GM21360 (cell line): ENCODE results near the gene OTOGL.
"Not testable (repeated sequence)": the region's sequence is repeated elsewhere in the genome, so short reads cannot be mapped to it uniquely, and the experiment has no call there.

Experiments
- ATAC-seq: cut with Tn5 transposase; IDR thresholded peaks from one replicate; pipeline ENCODE4 v1.9.1; 2021; ENCODE audit warnings: mild to moderate bottlenecking, moderate library complexity; ENCODE audit not compliant: unreplicated experiment

The OTOGL gene

DNA sequence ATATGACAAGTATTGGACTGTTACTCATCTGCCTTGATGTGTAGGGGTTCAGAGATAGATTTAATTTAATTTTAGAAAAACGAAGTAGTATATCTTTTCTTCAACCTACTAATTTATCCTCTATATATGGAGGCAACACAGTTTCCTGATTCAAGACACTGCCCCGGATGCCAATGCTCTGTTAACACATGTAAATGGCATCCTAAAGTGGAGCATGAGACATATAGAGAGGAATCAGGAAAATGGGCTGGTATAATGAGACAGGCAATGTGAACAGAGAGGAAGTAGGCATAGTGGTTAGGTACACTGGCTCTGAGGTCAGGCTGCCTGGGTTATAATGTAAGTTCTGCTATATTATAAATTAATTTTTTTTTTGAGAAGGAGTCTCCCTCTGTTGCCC, 85.6 kb downstream of the OTOGL start:
- no peak for ATAC-seq

DNA sequence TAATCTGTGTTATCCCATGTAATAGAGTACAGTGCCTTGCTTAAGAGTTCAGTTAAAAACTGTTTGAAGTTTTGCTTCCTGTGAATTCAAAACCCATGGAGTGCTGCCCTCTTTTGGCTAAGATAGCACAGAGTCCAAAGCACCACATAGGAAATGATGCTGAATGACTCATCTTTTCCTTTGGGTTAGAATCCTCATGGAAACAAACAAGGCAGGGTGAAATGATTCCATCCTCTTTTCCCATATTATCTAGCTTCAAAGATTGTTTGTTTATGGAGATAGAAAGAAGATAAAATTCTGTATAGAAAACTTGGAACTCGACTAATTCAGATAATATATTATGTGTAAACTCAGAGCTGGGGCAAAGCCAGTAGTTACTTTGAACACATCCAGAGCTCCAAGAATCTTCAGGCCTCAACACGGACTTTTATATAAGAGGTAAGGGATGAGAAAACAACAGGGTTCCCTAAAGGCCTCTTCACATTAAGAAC, 87.4 kb downstream of the OTOGL start:
- ATAC-seq, result peak; percentile 63

DNA sequence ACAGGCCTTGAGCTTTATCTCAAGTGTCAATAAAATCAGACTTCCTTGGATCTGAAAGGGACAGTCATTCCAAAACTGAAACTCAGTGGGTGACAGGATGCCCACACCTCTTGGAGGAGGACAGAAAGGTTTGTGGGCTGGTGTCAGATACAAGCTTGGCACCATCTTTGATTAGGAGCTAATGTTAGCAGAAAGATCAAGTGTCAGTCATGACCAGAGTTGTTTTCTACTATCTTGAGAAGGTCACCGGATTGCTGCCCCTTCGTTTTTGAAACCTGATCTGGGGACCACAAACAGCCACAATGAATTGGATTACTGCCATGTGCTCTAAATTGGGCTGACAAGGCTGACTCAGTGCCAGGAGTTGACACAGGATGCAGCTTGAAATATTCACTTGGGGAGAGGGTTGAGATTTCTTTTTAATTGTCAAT, 88.3 kb downstream of the OTOGL start:
- peak; percentile 52 for ATAC-seq

DNA sequence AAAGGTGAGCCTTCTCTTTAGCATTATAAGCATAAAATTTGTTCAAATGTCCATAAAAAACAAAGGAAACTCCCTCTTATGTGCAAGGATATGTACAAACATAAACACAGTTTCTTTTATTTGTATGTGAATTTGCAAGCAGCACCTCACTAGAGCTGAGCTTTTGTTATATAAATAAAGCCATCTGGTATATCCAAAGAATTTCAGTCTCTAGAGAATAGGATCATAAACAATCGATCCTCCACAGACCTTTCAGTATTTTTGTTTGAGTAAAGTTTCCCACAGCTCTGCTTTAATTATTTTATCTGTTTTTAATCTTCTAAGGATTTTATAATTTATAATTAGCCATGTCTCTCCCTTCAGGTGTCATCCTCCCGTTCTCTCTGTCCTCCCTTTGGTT, 89.2 kb downstream of the OTOGL start:
- no peak for ATAC-seq

DNA sequence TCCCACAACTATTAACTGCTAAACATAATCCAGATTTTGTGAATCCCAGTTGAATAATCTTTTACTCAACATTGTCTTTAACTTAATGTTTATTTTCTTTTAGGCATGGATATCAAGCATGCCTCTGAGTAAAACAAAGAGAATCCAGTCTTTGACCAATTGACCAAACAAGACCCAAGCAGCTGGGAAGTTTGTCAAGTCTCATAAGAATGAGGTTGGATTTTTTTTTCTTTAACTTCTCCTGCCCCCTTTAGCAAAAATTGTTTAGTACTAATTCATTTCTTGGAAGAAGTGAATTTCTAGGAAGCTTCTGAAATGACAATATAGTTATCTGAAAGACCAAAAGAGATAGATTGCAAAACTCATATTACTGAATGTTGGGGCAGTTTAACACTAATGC, 89.9 kb downstream of the OTOGL start:
- no peak for ATAC-seq

DNA sequence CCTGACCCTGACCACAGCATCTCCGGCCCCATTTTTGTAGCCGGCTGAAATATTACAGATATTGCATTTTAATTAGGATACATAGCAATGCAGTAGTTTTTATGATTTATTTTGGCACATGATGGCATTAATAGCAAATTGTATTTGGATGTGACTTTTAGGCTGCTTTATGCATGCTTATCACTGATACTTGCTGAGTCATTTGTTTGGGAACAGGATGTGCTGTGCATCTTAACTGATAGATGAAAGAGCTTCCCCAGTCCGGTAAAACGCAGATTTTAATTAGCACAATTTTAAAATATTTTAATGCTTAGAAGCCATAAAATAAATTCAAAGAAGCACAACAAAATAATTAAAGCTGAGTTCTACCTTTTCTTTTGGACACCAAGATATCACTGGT, 90.7 kb downstream of the OTOGL start:
- ATAC-seq, result no peak

DNA sequence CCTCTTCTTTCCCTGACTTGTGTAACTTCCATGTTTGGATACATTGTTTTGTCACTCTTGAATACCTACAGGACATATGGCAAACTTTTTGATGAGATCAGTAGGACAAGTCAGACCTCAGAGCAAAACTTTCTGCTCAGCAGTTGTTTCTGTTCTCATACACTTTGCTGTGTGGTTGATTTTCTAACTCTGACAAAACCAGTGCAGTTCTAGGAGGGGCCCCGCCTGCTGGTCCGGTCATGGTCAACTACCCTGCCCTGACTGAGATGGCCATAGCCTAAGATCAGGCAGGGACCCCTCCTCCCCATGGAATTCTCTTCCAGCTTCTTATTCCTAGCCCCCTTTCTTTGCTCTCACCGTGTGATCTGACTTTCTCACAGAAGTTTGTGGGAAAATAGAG, 92.8 kb downstream of the OTOGL start:
- no peak for ATAC-seq

DNA sequence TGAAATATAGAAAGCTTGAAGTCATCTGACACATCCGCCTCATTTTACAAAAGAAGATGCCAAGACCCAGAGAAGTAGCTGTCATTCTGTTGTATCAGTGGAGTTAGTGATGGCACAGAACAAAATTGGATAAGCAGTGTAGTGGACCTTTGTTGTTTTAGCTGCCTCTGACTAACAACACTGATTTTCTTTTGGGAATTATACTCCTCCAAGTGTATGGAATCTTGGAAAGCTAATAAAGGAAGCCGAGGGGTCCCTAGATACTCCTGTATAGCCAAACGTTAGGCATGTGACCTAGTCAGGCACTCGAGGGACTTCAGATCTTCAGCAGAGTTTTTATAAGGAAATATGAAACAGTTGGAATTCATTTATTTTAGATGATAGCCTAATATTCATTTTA, 94.5 kb downstream of the OTOGL start:
- no peak for ATAC-seq

DNA sequence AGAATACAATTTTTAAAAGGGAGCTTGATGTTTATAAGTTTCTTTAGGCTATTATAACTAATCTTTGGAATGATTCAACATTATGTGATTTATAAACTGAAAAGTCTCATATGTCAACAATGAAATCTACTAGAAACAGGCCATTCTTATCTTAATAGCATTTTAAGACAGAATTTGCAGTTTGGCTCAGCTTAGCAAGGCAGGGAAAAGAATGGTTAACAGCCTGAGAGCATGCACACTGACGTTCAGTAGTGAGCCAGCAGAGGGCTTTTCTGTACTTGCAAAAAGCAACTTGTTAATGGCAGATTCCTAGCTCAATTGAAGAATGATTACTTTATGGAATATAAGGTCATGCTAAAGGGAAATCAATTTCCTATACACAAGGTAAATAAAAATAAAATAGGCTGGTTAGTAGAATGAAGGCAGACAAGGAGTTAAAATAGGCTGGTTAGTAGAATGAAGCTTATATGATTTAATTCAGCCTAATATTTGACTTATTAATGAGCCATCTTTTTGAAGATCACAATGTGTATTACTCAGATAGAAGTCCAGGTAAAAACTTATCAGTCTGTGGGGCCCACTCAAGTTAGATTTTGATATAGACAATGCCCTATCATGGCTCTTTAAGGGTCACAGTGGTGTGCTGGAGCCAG, 95.9 kb downstream of the OTOGL start:
- ATAC-seq, result peak; percentile 71

DNA sequence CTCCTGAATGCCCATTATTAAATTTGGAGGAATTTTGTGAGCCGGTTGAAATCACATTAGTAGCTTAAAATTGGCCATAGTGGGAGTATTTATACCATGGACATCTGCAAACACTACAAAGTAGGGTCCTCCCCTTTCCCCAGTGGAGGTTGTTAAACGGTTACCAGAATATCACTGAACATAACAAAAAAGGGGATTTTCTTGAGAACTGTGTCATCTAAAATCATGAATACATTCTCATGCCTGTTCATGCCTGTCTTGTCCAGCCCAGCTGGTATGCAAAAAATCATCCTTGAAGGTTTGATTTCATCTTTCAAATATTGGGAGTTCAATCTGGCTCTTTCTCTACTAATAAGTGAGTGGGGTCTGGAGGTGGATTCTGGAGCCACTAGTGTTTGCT, 96.4 kb downstream of the OTOGL start:
- no peak for ATAC-seq

DNA sequence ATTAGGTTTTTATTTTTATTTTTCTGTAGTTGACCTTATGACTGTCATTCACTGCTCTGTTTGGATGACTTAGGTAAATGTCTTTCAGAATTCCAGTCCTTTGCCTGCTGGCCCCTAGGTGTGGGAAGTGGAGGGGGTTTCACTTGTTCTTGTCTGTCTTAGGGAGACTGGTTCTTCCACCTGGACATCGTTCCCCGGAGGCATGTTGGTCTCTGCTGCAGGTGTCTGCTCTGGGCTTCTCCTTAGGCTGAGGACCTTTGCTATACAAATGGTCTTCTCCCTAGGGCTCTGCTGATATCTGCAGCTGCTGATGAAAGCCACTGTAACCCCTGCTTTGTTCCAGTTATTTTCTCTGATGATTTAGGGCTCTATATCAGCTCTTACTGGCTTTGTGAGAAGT, 97.1 kb downstream of the OTOGL start:
- no peak for ATAC-seq

DNA sequence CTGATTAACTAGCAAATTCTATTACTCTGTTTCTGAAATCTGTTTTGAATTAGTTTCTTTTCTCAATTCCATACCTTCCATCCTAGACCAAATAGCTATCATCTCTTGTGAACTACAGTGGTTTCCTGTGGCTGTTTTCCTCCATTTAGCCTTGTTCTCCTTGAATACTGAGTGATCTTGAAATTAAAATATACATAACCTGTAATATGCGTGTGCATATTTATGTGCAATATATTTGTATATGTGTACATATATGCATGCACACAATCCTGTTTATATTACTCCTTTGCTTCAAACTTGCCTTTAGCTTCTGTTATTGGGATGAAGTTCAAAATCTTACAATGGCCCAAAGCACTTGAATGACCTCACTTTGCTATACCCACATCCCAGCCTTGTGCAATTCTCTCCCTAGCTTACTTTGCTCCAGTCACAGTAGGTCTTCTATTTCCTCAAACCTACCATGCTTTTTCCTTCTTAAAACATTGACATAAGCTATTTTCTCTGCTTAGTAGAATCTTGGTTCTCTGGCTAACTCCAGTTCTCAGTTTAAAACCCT, 99.5 kb downstream of the OTOGL start:
- no peak for ATAC-seq

DNA sequence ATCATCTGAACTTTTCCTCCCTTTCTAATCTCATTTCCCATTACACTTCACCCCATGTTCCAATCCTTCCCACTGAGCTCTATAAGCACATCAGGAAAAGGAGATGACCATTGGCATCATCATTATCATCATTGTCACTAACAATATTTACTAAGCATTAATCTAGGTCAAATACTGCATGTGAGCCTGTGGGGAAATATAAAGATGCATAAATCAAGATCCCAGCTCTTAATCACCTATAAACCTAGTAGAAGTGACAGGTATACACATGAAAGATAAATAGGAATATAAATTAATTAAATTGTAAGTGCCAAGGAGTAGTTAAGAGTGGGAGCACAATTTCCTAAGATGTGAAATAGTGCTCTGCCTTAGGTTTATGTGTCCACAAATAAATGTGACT, 100.6 kb downstream of the OTOGL start:
- ATAC-seq, result no peak

DNA sequence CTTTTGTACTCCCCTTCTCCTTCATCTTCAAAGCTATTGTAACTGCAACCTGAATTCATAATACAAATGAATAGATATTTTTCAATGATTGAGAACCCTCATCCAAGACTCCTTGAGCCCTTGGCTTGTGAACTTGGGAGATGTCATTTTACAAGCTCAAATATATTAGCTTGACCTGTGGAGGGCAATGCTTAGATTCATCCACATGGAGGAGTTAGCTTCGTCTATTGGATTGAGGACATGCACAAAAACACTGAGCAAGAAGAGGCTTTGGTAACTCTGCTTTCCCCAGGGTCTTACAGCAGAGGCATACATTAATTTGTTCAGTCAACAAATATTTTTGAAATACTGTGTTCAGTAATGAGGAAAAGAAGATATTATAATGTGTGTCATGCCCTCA, 101.1 kb downstream of the OTOGL start:
- no peak for ATAC-seq

DNA sequence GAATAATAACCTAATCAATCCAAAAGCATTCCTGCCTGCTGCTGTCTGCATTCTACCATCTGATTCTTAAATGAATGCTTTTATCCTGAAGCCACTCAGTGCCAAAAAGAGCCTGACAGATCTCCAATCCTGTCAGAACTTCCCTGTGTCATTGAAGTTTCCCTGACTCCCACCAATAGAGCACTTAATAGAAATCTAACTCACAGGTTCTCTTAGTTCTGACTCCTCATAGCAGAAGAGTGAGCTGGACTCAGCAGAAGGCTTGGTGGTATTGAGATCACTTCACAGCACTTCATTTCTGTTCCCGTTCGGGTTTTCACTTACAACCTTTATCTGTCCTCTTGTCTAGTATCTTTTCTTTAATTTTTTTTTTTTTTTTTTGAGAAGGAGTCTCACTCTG, 102.6 kb downstream of the OTOGL start:
- no peak for ATAC-seq

DNA sequence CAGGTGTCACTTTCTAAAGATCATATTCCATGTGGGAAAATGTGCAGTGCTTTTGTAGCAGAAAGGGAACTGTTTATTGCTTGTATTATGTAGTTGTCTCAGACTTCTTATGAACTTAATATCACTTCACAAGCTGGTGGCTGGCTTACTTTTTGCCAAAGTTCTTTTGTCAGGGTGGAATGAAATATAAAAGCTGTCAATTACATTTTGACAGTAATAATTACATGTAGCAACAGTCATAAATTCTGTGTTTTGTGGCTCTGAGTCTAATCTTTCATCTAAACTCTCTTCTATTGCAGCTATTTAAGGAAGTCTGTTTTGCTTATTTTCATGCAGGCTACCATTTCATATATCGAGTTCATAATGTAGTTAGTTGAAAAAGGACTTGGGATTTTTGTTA, 106.6 kb downstream of the OTOGL start:
- ATAC-seq, result no peak

DNA sequence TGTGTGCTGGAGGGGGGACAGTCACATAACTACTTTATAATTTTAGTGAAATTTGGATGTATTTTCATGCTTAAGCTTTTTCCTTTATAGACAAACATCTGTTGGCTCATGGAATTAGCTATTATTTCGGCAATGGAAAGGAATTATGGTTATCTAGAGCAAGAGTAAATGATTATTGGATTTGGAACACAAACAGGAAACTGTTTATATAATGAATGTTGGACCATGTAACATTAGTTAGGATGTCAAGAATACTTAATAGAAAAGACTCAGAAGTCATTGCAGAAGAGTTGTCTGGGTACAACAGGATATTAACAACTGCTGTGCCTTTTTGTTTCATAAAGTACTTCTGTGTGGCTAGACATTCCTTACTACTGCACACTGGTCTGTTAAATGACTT, 108.7 kb downstream of the OTOGL start:
- no peak for ATAC-seq

DNA sequence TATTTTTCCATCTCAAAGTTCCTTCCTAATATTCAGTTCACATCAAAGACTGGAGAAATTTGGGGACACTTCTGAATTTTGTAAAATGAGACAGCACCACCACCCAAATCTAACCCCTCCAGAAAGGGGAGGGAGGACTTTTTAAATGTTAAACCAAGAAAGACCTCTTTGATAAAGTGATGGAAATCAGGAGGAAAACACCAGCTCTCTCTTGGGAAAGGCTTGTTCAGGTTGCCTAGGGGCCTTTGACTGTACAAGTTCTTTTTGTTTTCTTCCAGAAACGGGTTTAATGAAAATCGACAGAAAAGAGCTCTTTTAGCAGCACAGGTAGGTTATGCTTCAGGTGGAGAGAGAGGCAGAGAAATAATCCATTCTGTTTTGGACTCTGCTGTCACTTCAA, 112.3 kb downstream of the OTOGL start:
- ATAC-seq, result no peak

DNA sequence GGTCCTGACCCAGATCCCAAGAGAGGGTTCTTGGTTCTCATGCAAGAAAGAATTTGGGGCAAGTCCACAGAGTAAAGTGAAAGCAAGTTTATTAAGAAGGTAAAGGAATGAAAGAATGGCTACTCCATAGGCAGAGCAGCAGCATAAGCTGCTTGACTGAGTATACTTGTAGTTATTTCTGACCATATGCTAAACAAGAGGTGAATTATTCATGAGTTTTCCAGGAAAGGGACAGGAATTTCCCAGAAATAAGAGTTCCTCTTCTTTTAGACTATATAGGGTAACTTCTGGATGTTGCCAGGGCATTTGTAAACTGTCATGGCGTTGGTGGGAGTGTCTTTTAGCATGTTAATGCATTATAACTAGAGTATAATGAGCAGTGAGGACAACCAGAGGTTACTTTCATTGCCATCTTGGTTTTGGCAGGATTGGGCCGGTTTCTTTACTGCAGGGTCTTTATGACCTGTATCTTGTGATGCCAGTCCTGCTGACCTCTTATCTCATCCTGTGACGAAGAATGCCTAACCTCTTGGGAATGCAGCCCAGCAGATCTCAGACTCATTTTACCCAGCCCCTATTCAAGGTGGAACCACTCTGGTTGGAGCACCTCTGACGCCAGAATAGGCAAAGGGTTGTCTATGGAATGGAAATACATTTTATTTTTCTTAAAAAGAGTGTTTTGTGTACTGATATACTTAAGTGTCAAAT, 113.8 kb downstream of the OTOGL start:
- ATAC-seq, result no peak

DNA sequence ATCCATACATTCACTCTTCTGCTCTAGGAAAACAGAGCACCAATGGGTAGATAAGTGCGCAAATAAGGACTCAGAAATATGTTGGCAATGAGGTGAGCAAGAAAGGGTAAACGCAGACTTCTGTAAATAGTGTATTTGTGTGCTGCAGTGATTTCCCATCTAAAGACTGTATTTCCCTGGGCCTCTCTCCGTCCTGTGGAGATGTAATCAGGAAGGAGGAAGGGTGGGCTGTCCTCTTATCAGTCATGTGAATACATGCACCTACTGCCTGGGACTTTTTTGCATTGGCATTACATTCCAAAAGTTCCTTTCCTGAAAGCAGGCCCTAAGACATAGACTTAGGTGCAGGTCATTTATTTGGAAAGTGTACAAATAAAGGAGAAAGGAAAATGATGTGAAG, 114.5 kb downstream of the OTOGL start:
- ATAC-seq, result no peak

DNA sequence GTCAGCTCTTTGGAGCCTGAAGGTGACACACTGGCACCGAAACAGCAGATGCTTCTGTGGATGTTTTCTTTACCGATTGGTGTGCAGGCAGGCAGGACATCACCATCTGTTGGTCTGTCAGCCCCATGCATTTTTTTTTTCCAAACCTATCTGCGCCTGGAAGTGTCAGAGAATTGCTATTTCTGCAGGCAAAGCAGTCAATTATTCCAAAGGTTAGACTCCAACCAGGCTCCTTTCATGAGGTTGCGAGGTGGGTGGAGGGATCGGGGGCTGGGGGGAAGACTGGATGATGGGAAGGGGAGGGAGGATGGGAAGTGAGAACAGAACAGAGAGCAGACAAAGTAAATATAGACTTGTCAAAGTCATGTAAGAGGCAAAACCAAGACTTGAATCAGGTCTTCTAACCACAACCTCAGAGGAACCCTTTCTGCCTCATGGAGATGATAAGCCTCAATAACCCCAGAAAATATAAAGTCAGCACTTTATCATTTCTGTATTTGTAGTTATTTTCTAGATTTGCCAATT, 117.7 kb downstream of the OTOGL start:
- ATAC-seq, result peak; percentile 87

DNA sequence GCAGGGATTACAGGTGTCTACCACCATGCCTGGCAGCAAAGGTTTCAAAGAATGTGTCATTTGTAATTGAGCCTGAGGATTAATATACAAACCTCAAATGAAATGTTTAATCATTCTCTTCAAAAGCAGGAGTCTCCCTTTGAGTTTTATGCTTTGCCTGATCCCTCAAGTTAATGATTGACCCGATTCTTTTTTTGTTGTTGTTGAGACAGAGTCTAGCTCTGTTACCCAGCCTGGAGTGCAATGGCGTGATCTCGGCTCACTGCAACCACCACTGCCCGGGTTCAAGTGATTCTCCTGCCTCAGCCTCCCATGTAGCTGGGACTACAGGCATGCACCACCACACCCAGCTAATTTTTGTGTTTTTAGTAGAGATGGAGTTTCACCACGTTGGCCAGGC, 119.6 kb downstream of the OTOGL start:
- ATAC-seq, result not testable (repeated sequence)
